ENCODE measurements around the gene UBXN4.
A peak's percentile ranks its signal among the peaks of the same experiment; 100 is the strongest.

The UBXN4 gene

DNA sequence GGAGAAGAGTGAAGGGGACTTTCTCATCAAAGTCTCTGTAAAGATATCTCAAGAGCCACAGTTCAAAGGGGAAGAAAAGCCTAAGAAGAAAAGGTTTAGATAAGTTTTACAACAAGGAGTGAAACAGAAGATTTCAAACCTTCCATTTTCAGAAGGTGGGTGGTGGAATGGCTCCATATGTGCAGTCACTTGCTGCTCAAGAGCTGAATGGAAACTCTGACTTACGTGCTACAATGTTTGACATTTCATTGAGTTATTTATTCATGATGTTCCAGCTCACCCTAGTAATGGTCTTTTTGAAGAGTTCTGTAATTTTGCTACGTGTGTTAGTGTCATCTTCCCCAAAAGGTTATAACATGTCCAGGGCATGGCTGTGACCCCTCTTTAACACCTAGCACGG, 73.6 kb downstream of the UBXN4 start:
- DNase-seq: peak in 1 of 2 experiments; percentile 12

- DNase-seq: no peak
Observed at GRCh38 chr2:135817466-135817865, 75.8 kb downstream of the UBXN4 start.

- no peak for DNase-seq
Observed at GRCh38 chr2:135817951-135818350, 76.3 kb downstream of the UBXN4 start.

DNA sequence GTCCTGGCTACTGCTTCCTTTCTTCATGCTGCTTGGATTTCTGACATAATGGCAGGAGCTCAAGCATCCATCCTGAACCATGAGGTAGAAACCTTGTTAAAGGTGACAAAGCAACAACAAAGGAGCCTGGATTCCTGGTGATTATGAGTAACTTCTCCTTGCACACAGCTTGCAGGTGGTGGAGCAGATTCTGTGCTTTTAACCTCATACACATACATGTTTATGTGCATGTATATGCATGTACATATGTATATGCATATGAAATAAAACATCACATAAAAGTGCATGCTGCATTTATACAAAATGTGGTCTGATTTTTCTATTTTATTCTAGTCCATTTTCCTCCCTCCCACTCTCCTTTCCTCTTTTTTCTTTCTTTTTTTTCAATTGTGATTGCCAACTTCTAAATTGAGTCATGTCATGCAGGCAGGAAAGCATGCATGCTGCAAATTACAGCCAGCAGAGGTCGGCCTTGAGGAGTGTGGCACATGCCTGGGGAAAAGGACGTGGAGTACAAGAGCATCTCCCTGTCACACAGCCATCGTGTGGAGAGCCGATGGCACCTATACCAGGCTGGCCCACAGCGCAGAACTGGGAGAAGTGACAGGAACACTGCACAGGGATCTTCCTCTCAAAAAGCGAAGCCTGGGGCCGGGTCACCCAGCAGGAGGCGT, 77.4 kb downstream of the UBXN4 start:
- DNase-seq: peak; percentile 10 to 27

DNA sequence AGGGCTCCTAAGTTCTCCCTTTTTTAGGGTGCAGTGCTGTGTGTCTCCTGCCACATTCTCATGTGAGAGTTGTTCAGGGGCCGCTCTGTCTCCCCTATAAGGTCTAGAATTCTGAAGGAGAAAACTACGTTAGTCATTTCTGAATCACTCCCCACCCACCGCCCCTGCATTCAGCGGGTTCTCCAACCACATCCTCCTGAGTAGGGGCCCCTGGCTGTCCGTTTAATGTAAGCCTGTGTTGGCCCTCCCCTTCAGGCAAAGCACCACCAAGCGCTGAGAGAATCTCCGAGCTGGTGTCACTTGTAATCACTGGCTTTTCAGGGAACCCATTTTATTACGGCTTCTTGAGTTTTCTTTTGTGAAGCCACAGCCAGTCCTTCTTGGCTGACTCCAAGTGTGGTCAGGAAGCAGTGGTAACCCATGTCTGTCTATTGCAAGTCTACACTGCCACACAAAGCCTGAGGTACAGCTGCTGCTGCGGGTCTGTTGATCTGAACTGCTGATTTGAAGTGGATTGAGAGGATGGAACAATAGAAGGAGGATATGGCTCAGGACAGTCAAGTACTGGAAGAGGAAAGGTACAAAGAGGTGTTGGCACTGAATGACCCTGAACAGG, 78.5 kb downstream of the UBXN4 start:
- DNase-seq: peak; percentile 65 to 84

DNA sequence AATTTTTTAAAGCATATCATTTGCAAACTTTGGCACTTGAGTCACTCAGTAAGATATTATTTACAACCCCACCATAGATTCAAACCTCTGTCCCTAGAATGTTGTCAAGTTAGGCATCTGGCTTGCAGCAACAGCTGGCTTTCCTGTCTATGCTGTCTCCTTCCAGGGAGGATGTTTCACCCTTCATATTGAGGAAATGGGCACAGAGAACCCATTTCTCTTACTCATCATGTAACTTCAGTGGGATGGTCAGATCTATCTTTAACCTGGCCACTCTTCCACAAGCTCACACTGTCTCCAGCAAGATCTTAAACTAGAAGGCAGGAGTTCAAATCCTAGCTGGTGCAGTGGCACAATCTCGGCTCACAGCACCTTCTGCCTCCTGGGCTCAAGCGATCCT, 79.5 kb downstream of the UBXN4 start:
- DNase-seq: no peak

DNA sequence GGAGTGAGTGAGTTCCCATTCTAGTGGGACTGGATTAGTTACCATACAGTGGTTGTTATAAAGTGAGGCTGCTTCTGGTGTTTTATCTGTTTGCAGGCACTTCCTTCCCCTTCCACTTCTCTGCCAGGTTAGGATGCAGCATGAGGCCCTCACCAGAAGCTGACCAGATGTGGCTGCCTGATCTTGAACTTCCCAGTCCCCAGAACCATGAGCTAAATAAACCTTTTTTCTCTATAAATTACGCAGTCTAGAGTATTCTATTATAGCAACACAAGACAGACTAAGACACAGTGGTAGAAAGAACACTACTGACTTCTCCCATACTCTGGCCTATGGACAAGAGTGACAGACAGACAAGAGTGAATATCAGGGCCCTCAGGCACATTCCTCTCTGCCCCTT, 81.2 kb downstream of the UBXN4 start:
- no peak for DNase-seq

- DNase-seq: no peak
Observed at GRCh38 chr2:135825131-135825530, 83.5 kb downstream of the UBXN4 start.

GRCh38 chr2:135825550-135826176, 84.0 kb downstream of the UBXN4 start:
- no peak for DNase-seq

GRCh38 chr2:135826544-135826943, 84.9 kb downstream of the UBXN4 start:
- no peak for DNase-seq

DNA sequence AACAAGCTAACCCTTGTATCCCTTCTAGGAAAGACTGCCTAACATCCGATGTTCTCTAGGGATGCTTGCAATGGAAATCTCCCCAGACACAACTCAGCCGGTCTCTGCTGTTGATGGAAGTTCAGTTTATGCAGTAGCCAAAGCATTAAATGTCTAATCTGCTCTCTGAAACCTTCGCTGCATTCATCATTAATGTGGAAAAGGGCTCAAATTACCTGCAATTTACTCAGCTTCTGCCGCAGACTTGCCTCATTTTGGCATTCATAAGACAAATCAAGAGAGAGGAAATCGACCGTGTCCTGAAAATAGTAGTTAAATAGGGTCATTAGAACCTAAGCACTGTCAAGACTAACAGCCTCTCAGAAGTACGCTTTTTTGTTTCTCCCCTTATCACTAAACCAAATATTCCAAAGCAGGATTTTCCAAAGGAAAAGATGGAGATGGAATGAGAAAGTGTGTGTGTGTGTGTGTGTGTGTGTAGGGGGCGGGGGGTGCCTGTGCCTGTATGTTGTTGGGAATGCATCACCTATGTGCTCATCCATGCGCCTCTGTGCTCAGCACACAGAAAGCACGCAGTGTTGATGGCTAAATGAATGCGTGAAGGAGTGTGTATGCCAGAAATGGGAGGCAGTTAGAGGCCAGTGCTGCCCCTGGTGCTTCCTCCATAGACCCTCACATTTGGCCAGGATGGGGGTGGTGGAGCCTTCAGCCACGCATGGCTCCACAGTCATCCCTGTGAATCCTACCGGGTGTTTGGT, 87.9 kb downstream of the UBXN4 start:
- DNase-seq: no peak

GRCh38 chr2:135831180-135831812, 89.6 kb downstream of the UBXN4 start:
- no peak for DNase-seq

DNA sequence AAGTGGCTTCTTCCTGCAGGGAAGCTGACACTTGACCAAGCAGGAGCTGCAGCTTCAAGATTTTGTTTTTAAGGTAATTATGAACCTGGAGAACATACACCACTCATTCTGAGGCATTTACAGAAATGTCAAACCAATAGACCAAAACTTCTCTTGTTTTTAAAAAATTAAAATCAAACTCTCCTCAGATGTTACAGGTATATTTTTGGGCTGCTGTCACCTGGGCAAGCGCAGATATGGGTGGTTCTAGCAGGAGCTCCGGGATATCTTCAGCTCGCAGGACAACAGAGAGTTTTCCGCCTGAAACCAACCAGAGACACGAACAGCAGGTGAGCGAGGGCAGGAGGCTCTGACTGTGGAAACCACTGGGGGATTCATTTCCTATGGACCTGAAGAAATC, 91.2 kb downstream of the UBXN4 start:
- no peak for DNase-seq

Measured in stimulated activated CD4-positive, alpha-beta T cell treated with anti-CD3 and anti-CD28 coated beads, Interleukin-4, amount 100 ng/mL, for 4 hours (primary cell).